ENCODE data around the gene LCOR.

Gene LCOR

DNA sequence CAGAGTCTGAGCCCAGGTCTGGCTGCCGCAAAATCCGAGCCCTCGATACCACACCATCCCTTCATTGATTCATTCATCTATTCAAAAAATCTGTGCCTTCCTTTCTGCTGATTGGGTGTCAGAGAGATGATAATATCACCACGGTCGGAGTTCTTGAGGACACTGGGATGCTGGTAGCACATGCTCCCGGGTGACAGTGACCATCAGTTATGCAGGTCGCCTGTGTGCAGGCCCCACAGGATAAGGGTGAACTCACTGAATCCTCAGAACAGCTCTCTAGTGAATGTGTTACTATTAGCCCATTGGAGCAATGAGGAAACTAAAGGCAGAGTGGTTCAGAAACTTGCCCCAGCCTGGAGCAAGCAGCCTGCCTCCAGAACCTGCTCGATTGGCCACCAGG is 208.6 kb downstream of the LCOR start:
- Histone ChIP-seq H3K27me3 (replicated peaks; ENCODE audit: insufficient read depth, low read length) (0 out of 2 replicates have a peak, but pooled peaks cover 7% of the 10 kb centered on the region), H3K9me3 (replicated peaks; ENCODE audit: insufficient read depth, low read length) (no peaks in the 10 kb centered on the region), H3F3A (ENCODE audit: insufficient read depth, low read length) (no peaks in the 10 kb centered on the region), H4K20me1 (ENCODE audit: insufficient read depth, low read length) (no peaks in the 10 kb centered on the region), H3K9ac (ENCODE audit: low read length) (no peak overlapping the region), H3K4me1 (ENCODE audit: low read length) (no peaks in the 10 kb centered on the region), H3K36me3 (replicated peaks; ENCODE audit: insufficient read depth, low read length) (no peaks in the 10 kb centered on the region), H2AFZ (ENCODE audit: low read length) (no peak overlapping the region), H3K27ac (ENCODE audit: low read length) (no peak overlapping the region), H3K4me2 (ENCODE audit: low read depth, low read length) (no peak overlapping the region), H3K9me2 (replicated peaks; ENCODE audit: insufficient read depth, low read length) (no peaks in the 10 kb centered on the region), H3K4me3 (ENCODE audit: low read length) (no peak overlapping the region), H3K79me2 (ENCODE audit: low read length) (no peaks in the 10 kb centered on the region)
- no peak for DNase-seq
- TF ChIP-seq EZH2 (optimal IDR thresholded peaks at IDR 0.05; ENCODE audit: low read depth, low read length) = no peak

DNA sequence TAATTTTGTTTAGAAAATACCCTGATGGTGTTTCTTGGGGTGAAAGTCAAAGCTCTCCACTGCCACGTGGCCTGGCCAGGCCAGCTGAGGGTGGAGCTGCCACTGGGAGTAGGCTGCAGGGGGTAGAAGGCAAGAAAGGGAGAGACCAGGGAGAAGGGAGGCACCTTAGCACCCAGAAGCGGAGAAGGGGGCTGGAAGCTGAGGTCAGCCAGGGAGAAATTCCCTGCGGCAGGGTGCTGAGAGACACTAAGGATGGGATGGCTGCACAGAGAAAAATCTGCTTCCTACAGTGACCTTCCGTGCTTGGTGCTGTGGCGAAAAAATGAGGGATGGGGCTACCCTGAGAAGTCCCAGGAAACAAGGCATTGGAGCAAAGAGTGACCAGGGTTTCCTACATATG is 210.0 kb downstream of the LCOR start:
- Histone ChIP-seq H3K36me3 (replicated peaks; ENCODE audit: insufficient read depth, low read length) (no peaks in the 10 kb centered on the region), H3K9ac (ENCODE audit: low read length) (no peak overlapping the region)
- TF ChIP-seq, protein P1, sequence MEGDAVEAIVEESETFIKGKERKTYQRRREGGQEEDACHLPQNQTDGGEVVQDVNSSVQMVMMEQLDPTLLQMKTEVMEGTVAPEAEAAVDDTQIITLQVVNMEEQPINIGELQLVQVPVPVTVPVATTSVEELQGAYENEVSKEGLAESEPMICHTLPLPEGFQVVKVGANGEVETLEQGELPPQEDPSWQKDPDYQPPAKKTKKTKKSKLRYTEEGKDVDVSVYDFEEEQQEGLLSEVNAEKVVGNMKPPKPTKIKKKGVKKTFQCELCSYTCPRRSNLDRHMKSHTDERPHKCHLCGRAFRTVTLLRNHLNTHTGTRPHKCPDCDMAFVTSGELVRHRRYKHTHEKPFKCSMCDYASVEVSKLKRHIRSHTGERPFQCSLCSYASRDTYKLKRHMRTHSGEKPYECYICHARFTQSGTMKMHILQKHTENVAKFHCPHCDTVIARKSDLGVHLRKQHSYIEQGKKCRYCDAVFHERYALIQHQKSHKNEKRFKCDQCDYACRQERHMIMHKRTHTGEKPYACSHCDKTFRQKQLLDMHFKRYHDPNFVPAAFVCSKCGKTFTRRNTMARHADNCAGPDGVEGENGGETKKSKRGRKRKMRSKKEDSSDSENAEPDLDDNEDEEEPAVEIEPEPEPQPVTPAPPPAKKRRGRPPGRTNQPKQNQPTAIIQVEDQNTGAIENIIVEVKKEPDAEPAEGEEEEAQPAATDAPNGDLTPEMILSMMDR (IDR thresholded peaks at IDR 0.05; ENCODE audit: low read length) = no peak
- TF ChIP-seq EZH2phosphoT487 (IDR thresholded peaks at IDR 0.05; ENCODE audit: low read length) (no peak), EZH2 (optimal IDR thresholded peaks at IDR 0.05; ENCODE audit: low read depth, low read length) (no peak)

GRCh38 chr10:97042716-97043562 is 210.8 kb downstream of the LCOR start:
- no peak overlapping the region for H3K4me2 ChIP-seq (ENCODE audit: low read depth, low read length)
- H3K9me3 ChIP-seq (replicated peaks; ENCODE audit: insufficient read depth, low read length) = no peaks in the 10 kb centered on the region
- no peak overlapping the region for H3K4me3 ChIP-seq (ENCODE audit: low read length)
- H3K4me1 ChIP-seq (ENCODE audit: low read length) = no peaks in the 10 kb centered on the region
- no peak overlapping the region for H3K27ac ChIP-seq (ENCODE audit: low read length)
- DNase-seq = no peak
- no peak overlapping the region for H2AFZ ChIP-seq (ENCODE audit: low read length)
- no peaks in the 10 kb centered on the region for H3K9me2 ChIP-seq (replicated peaks; ENCODE audit: insufficient read depth, low read length)
- no peaks in the 10 kb centered on the region for H3F3A ChIP-seq (ENCODE audit: insufficient read depth, low read length)
- no peaks in the 10 kb centered on the region for H3K27me3 ChIP-seq (replicated peaks; ENCODE audit: insufficient read depth, low read length)
- no peaks in the 10 kb centered on the region for H3K79me2 ChIP-seq (ENCODE audit: low read length)
- no peak for TF ChIP-seq EZH2phosphoT487 (IDR thresholded peaks at IDR 0.05; ENCODE audit: low read length)
- no peak for TF ChIP-seq EZH2 (optimal IDR thresholded peaks at IDR 0.05; ENCODE audit: low read depth, low read length)
- TF ChIP-seq, protein P1 (IDR thresholded peaks at IDR 0.05; ENCODE audit: low read length) = no peak
- H4K20me1 ChIP-seq (ENCODE audit: insufficient read depth, low read length) = no peaks in the 10 kb centered on the region
- no peaks in the 10 kb centered on the region for H3K36me3 ChIP-seq (replicated peaks; ENCODE audit: insufficient read depth, low read length)
- no peak overlapping the region for H3K9ac ChIP-seq (ENCODE audit: low read length)

More for the DNA sequence above, 210.0 kb downstream of the LCOR start:
- Histone ChIP-seq H3K9me3 (replicated peaks; ENCODE audit: insufficient read depth, low read length) (no peaks in the 10 kb centered on the region), H2AFZ (ENCODE audit: low read length) (no peak overlapping the region), H3K4me2 (ENCODE audit: low read depth, low read length) (no peak overlapping the region), H3K79me2 (ENCODE audit: low read length) (no peaks in the 10 kb centered on the region), H3K4me3 (ENCODE audit: low read length) (no peak overlapping the region), H3K27ac (ENCODE audit: low read length) (no peak overlapping the region), H3K4me1 (ENCODE audit: low read length) (no peaks in the 10 kb centered on the region), H3K27me3 (replicated peaks; ENCODE audit: insufficient read depth, low read length) (no peaks in the 10 kb centered on the region), H3F3A (ENCODE audit: insufficient read depth, low read length) (no peaks in the 10 kb centered on the region), H4K20me1 (ENCODE audit: insufficient read depth, low read length) (no peaks in the 10 kb centered on the region), H3K9me2 (replicated peaks; ENCODE audit: insufficient read depth, low read length) (no peaks in the 10 kb centered on the region)
- DNase-seq = no peak

GRCh38 chr10:97043563-97043855 is 211.4 kb downstream of the LCOR start:
- H3K27me3 ChIP-seq (replicated peaks; ENCODE audit: insufficient read depth, low read length) = no peaks in the 10 kb centered on the region
- no peaks in the 10 kb centered on the region for H3K9me2 ChIP-seq (replicated peaks; ENCODE audit: insufficient read depth, low read length)
- H3K36me3 ChIP-seq (replicated peaks; ENCODE audit: insufficient read depth, low read length) = no peaks in the 10 kb centered on the region
- no peaks in the 10 kb centered on the region for H4K20me1 ChIP-seq (ENCODE audit: insufficient read depth, low read length)
- H3K4me1 ChIP-seq (ENCODE audit: low read length) = no peaks in the 10 kb centered on the region
- H3K4me3 ChIP-seq (ENCODE audit: low read length) = no peak overlapping the region
- no peak overlapping the region for H3K4me2 ChIP-seq (ENCODE audit: low read depth, low read length)
- TF ChIP-seq EZH2phosphoT487 (IDR thresholded peaks at IDR 0.05; ENCODE audit: low read length) (no peak), EZH2 (optimal IDR thresholded peaks at IDR 0.05; ENCODE audit: low read depth, low read length) (no peak)
- TF ChIP-seq, protein P1 (IDR thresholded peaks at IDR 0.05; ENCODE audit: low read length) = no peak
- H3K9ac ChIP-seq (ENCODE audit: low read length) = no peak overlapping the region
- no peak for DNase-seq
- H3K79me2 ChIP-seq (ENCODE audit: low read length) = no peaks in the 10 kb centered on the region
- H2AFZ ChIP-seq (ENCODE audit: low read length) = no peak overlapping the region
- H3K9me3 ChIP-seq (replicated peaks; ENCODE audit: insufficient read depth, low read length) = no peaks in the 10 kb centered on the region
- H3K27ac ChIP-seq (ENCODE audit: low read length) = no peak overlapping the region
- H3F3A ChIP-seq (ENCODE audit: insufficient read depth, low read length) = no peaks in the 10 kb centered on the region
